Mesenchymal stem cell (in vitro differentiated cells and primary cell): ENCODE measurements around the gene ENGASE.

Experiments
- DNase-seq: peaks from one replicate; pipeline ENCODE4 v3.0.0-alpha.2; 2013
- H2AFZ ChIP-seq: one replicate; pipeline ENCODE4 v1.6.1; 2013; ENCODE audit warnings: low read depth, mild to moderate bottlenecking, control low read depth, inconsistent platforms, low read length, moderate library complexity
- H2AK5ac ChIP-seq: 2 replicates; pipeline ENCODE4 v1.6.1; 2013; ENCODE audit warnings: low read length, moderate library complexity, mild to moderate bottlenecking, inconsistent platforms; ENCODE audit not compliant: severe bottlenecking
- H2BK120ac ChIP-seq: one replicate; pipeline ENCODE4 v1.6.1; 2013; ENCODE audit warnings: low read depth, mild to moderate bottlenecking, inconsistent platforms, low read length, moderate library complexity
- H2BK12ac ChIP-seq, 2 experiments: one replicate each; pipeline ENCODE4 v1.6.1; 2013; ENCODE audit warnings: inconsistent platforms in 2 of 2, low read length in 2 of 2, mild to moderate bottlenecking in 2 of 2, moderate library complexity in 2 of 2, control low read depth in 1 of 2
- H2BK15ac ChIP-seq: one replicate; pipeline ENCODE4 v1.6.1; 2013; ENCODE audit warnings: mild to moderate bottlenecking, low read depth, inconsistent platforms; ENCODE audit not compliant: poor library complexity, severe bottlenecking
- H2BK5ac ChIP-seq: 2 replicates; pipeline ENCODE4 v1.6.1; 2013; ENCODE audit warnings: low read depth, mild to moderate bottlenecking, low read length, control low read depth, inconsistent platforms; ENCODE audit not compliant: poor library complexity, severe bottlenecking
- H3K14ac ChIP-seq, 2 experiments: one replicate each; pipeline ENCODE4 v1.6.1; 2013; ENCODE audit warnings: inconsistent platforms in 2 of 2, low read length in 2 of 2, control low read depth in 1 of 2, mild to moderate bottlenecking in 1 of 2, moderate library complexity in 1 of 2
- H3K18ac ChIP-seq, 2 experiments: one replicate each; pipeline ENCODE4 v1.6.1; 2013; ENCODE audit warnings: inconsistent platforms in 2 of 2, low read length in 2 of 2, control low read depth in 1 of 2, low read depth in 1 of 2, mild to moderate bottlenecking in 1 of 2
- H3K23ac ChIP-seq, 2 experiments: one replicate each; pipeline ENCODE4 v1.6.1; 2013; ENCODE audit warnings: inconsistent platforms in 2 of 2, low read length in 2 of 2, mild to moderate bottlenecking in 2 of 2, moderate library complexity in 2 of 2, control low read depth in 1 of 2
- H3K27ac ChIP-seq: 2 replicates; pipeline ENCODE4 v1.5.1; 2013; ENCODE audit warnings: mild to moderate bottlenecking, moderate library complexity, low read length, control low read depth, inconsistent platforms; ENCODE audit not compliant: poor library complexity, severe bottlenecking
- H3K27me3 ChIP-seq, 2 experiments: 2 replicates each; pipeline versions ENCODE4 v1.6.1 to v1.7.0; 2013; ENCODE audit warnings: low read length in 2 of 2, mild to moderate bottlenecking in 2 of 2, moderate library complexity in 2 of 2, control low read depth in 1 of 2, inconsistent platforms in 1 of 2; ENCODE audit not compliant: control insufficient read depth in 1 of 2, insufficient read depth in 1 of 2
- H3K36me3 ChIP-seq, 2 experiments: 2 replicates each; pipeline versions ENCODE4 v1.6.1 to v1.7.0; 2013; ENCODE audit warnings: low read length in 2 of 2, control low read depth in 1 of 2, inconsistent platforms in 1 of 2, low read depth in 1 of 2, mild to moderate bottlenecking in 1 of 2; ENCODE audit not compliant: insufficient read depth in 2 of 2, control insufficient read depth in 1 of 2
- H3K4ac ChIP-seq, 2 experiments: one replicate each; pipeline ENCODE4 v1.6.1; 2013; ENCODE audit warnings: inconsistent platforms in 2 of 2, low read length in 2 of 2, mild to moderate bottlenecking in 2 of 2, moderate library complexity in 2 of 2, control low read depth in 1 of 2, low read depth in 1 of 2
- H3K4me1 ChIP-seq: 2 replicates; pipeline ENCODE4 v1.6.1; 2013; ENCODE audit warnings: low read depth, low read length, control low read depth; ENCODE audit not compliant: control insufficient read depth, insufficient read depth
- H3K4me2 ChIP-seq: 2 replicates; pipeline ENCODE4 v1.6.1; 2013; ENCODE audit warnings: low read length, mild to moderate bottlenecking, inconsistent platforms; ENCODE audit not compliant: poor library complexity, severe bottlenecking
- H3K4me3 ChIP-seq, 2 experiments: 2 replicates each; pipeline versions ENCODE4 v1.5.1 to v1.7.0; 2013; ENCODE audit warnings: low read length in 2 of 2, mild to moderate bottlenecking in 2 of 2, control low read depth in 1 of 2, low read depth in 1 of 2; ENCODE audit not compliant: insufficient read depth in 1 of 2
- H3K79me1 ChIP-seq: replicated peaks from 2 replicates; pipeline ENCODE4 v1.6.1; 2013; ENCODE audit warnings: mild to moderate bottlenecking, control low read depth, low read length, inconsistent platforms; ENCODE audit not compliant: poor library complexity, severe bottlenecking
- H3K9ac ChIP-seq: 2 replicates; pipeline ENCODE4 v1.7.0; 2013; ENCODE audit warnings: mild to moderate bottlenecking, low read length, moderate library complexity
- H3K9me3 ChIP-seq: 2 replicates; pipeline ENCODE4 v1.7.0; 2013; ENCODE audit warnings: mild to moderate bottlenecking, low read length; ENCODE audit not compliant: control insufficient read depth
- H4K8ac ChIP-seq: one replicate; pipeline ENCODE4 v1.6.1; 2013; ENCODE audit warnings: inconsistent platforms, mild to moderate bottlenecking, low read length, moderate library complexity
- H4K91ac ChIP-seq: one replicate; pipeline ENCODE4 v1.6.1; 2013; ENCODE audit warnings: mild to moderate bottlenecking, low read length, inconsistent platforms
- WGBS: methylation state at CpG from one replicate; pipeline ENCODE4 v1.1.7; 2013; ENCODE audit warnings: mixed read lengths; 5-methylcytosine and 5-hydroxymethylcytosine counted together

The ENGASE gene

DNA sequence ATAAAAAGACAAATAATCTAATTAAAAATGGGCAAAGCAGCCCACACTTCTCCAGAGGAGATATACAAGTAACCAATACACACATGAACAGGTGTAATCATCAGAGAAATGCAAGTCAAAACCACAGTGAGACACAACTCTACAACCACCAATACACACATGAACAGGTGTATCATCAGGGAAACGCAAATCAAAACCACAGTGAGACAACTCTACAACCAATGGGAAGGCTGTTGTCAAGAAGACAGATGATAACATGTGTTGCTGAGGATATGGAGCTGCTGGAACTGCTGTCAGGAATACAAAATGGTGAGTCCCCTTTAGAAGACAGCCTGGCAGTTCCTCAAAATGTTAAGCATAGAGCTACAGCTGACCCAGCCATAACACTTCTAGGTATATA lies 22.5 kb upstream of the ENGASE start:
- no peak overlapping the region for H3K23ac ChIP-seq
- H3K36me3 ChIP-seq, result peaks cover 0 to 4% of the 10 kb centered on the region in 2 experiments
- no peaks in the 10 kb centered on the region for H3K9me3 ChIP-seq
- H4K91ac ChIP-seq, result no peak overlapping the region
- no peak overlapping the region for H3K4me2 ChIP-seq
- H2BK120ac ChIP-seq, result no peak overlapping the region
- no peak overlapping the region for H3K4ac ChIP-seq
- peaks cover 4% of the 10 kb centered on the region for H3K4me1 ChIP-seq
- no peak overlapping the region for H3K4me3 ChIP-seq
- H2AFZ ChIP-seq, result no peak overlapping the region
- H4K8ac ChIP-seq, result no peak overlapping the region
- no peak overlapping the region for H2BK5ac ChIP-seq
- no peak overlapping the region for H2AK5ac ChIP-seq
- no peak overlapping the region for H3K14ac ChIP-seq
- H3K79me1 ChIP-seq, result no peaks in the 10 kb centered on the region
- no peak for DNase-seq
- H2BK15ac ChIP-seq, result no peak overlapping the region
- H3K27ac ChIP-seq, result no peak overlapping the region
- no peak overlapping the region for H2BK12ac ChIP-seq
- no peak overlapping the region for H3K9ac ChIP-seq
- H3K18ac ChIP-seq, result no peak overlapping the region
- H3K27me3 ChIP-seq, result peaks cover 0 to 4% of the 10 kb centered on the region in 2 experiments
- WGBS, result no CpG with 5 or more reads among the region's 1 CpG

GRCh38 chr17:79053251-79053925 lies 21.2 kb upstream of the ENGASE start:
- 56% methylated on average over 2 of the region's 2 CpGs for WGBS
- H3K4me3 ChIP-seq, result no peak overlapping the region
- no peaks in the 10 kb centered on the region for H3K36me3 ChIP-seq
- H3K4me1 ChIP-seq, result peaks cover 4% of the 10 kb centered on the region
- no peak overlapping the region for H3K18ac ChIP-seq
- no peak overlapping the region for H3K14ac ChIP-seq
- H3K9me3 ChIP-seq, result no peaks in the 10 kb centered on the region
- no peak overlapping the region for H2AFZ ChIP-seq
- DNase-seq, result no peak
- H4K91ac ChIP-seq, result no peak overlapping the region
- H3K27me3 ChIP-seq, result peaks cover 0 to 4% of the 10 kb centered on the region in 2 experiments
- H3K27ac ChIP-seq, result no peak overlapping the region
- H3K9ac ChIP-seq, result no peak overlapping the region
- no peak overlapping the region for H3K23ac ChIP-seq
- no peak overlapping the region for H2BK5ac ChIP-seq
- no peak overlapping the region for H3K4me2 ChIP-seq
- no peak overlapping the region for H2BK12ac ChIP-seq
- H3K79me1 ChIP-seq, result no peaks in the 10 kb centered on the region
- H2AK5ac ChIP-seq, result no peak overlapping the region
- no peak overlapping the region for H4K8ac ChIP-seq
- H2BK120ac ChIP-seq, result no peak overlapping the region
- no peak overlapping the region for H3K4ac ChIP-seq
- H2BK15ac ChIP-seq, result no peak overlapping the region

- Histone ChIP-seq H3K36me3 (no peaks in the 10 kb centered on the region), H3K79me1 (no peaks in the 10 kb centered on the region), H2BK12ac (no peak overlapping the region), H2BK120ac (no peak overlapping the region), H3K4me3 (no peak overlapping the region), H3K18ac (no peak overlapping the region), H3K27me3 (peaks cover 0 to 4% of the 10 kb centered on the region in 2 experiments), H4K91ac (no peak overlapping the region), H2AK5ac (no peak overlapping the region), H3K27ac (no peak overlapping the region), H3K4me1 (peaks cover 4% of the 10 kb centered on the region), H4K8ac (no peak overlapping the region), H3K9me3 (no peaks in the 10 kb centered on the region), H2BK5ac (no peak overlapping the region), H3K23ac (no peak overlapping the region), H3K4ac (no peak overlapping the region), H3K14ac (no peak overlapping the region), H3K9ac (no peak overlapping the region), H2AFZ (no peak overlapping the region), H2BK15ac (no peak overlapping the region), H3K4me2 (no peak overlapping the region)
- WGBS, result 71% methylated on average over 2 of the region's 2 CpGs
- no peak for DNase-seq
Observed at GRCh38 chr17:79054200-79054960, 20.2 kb upstream of the ENGASE start.

DNA sequence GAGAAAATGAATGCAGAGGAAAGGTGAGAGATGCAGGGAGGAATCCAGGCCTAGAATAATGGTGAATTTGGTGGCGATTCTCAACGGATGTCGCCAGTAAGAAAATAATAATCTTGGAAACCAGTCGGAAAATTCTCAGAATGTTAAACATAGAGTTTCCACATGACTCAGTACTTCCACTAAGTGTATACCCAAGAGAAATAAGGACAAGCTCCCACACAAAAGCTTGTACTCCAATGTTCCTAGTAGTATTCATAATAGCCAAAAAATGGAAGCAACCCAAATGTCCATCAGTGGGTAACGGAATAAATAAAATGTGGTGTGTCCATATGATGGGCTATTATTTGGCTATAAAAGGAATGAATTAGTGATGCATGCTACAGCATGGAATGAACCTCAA lies 19.4 kb upstream of the ENGASE start:
- H2BK15ac ChIP-seq, result no peak overlapping the region
- 86% methylated on average over 5 of the region's 5 CpGs for WGBS
- H3K4me1 ChIP-seq, result peaks cover 4% of the 10 kb centered on the region
- H2AK5ac ChIP-seq, result no peak overlapping the region
- no peak overlapping the region for H2AFZ ChIP-seq
- no peak overlapping the region for H3K4ac ChIP-seq
- no peaks in the 10 kb centered on the region for H3K79me1 ChIP-seq
- no peak overlapping the region for H2BK12ac ChIP-seq
- H3K14ac ChIP-seq, result no peak overlapping the region
- H3K9me3 ChIP-seq, result no peaks in the 10 kb centered on the region
- H4K8ac ChIP-seq, result no peak overlapping the region
- no peak for DNase-seq
- no peak overlapping the region for H3K27ac ChIP-seq
- no peak overlapping the region for H2BK120ac ChIP-seq
- H3K9ac ChIP-seq, result no peak overlapping the region
- H3K18ac ChIP-seq, result no peak overlapping the region
- no peak overlapping the region for H3K4me3 ChIP-seq
- H3K27me3 ChIP-seq, result no peaks in the 10 kb centered on the region
- no peak overlapping the region for H3K23ac ChIP-seq
- H3K4me2 ChIP-seq, result no peak overlapping the region
- no peaks in the 10 kb centered on the region for H3K36me3 ChIP-seq
- H2BK5ac ChIP-seq, result no peak overlapping the region
- H4K91ac ChIP-seq, result no peak overlapping the region
